Measurements from ENCODE around the gene DIP2B.
A peak's percentile ranks its signal among the peaks of the same experiment; 100 is the strongest.

Gene DIP2B

GRCh38 chr12:50686406-50686805 is 181.6 kb downstream of the DIP2B start:
- DNase-seq: no peak

DNA sequence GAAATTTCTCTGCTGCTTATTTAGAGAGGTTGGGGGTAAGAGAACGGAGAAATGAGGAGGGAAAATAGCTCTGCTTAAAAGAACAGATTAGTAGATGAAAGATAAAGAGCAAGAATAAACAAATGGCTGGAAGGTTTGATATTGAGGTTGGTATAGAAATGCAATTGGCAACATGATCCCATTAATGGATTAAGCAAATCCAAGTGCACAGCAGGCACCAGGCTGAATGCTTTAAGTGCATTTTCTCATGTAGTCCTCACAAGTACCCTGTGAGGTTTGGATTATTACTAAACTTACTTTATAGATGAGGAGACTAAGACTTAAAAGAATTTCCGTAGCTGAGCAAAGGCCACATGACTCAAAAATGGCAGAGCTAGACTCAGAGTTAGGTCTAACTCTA is 182.2 kb downstream of the DIP2B start:
- DNase-seq: no peak

DNA sequence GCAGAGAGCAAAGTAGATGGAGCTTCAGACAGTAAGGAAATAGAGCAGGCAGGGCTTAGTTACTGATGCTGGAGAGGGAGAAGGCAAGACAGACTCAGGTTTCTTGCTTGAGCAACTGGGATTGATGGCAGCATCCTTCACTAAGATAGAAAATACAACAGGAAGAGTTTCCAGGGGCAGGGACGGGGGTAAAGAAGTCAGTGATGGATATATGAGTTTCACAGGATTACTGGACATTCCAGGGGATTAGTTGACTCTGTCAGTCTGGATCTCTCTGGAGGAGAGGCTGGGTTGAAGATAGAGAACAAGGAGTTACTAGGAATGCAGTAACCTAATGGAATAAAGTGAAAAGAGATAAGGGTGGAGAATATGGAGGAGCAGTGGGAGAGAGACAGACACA is 184.7 kb downstream of the DIP2B start:
- no peak for DNase-seq

DNA sequence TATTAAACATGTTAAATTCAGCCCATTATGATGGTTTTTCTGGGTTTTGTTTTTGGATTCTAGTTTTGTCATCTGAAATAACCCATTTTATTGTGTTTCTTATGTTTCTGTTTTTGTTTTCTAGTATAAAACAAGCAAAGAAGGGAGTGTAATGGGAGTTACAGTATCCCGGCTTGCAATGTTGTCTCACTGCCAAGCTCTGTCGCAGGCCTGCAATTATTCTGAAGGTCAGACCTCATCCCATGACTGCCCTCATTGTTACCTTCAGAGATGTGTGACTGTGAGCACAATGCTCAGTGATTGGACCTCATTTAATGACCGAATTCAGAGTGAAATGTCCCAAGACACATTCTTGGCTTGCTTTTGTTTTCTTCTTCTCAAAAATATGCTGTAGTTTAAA is 186.1 kb downstream of the DIP2B start:
- DNase-seq: peak; percentile 45 to 69

DNA sequence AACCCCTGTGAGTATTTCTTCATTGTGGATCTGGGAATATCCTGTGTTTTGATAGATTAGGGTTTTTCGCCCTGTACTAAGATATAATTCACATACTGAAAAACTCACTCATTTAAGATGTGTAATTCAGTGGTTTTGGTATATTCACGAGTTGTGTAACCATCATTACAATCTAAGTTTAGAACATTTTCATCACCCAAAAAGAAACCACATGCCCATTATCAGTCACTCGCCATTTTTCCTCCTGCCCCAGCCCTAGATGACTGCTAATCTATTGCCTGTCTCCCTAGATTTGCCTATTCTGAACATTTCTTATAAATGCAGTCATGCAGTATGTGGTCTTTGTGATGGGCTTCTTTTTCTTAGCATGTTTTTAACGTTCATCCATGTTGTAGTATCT is 191.2 kb downstream of the DIP2B start:
- no peak for DNase-seq

DNA sequence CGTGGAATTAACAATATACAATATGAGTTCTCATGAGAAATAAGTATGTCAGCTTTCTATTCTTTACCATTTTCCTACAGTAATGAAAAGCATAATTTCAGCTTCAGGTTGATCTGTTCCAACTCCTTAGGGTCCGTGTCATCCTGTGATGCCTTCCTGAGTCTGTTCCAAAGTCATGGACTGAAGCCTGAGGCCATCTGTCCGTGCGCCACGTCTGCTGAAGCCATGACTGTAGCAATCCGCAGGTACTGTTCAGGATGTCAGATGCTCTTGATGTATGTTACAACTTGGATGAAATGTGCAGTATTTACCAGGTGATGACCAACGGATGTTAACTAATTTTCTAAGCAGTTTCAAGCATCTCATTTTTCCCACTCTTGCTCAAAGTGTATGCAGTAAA is 192.1 kb downstream of the DIP2B start:
- DNase-seq: no peak

GRCh38 chr12:50699154-50699553 is 194.4 kb downstream of the DIP2B start:
- DNase-seq: no peak

DNA sequence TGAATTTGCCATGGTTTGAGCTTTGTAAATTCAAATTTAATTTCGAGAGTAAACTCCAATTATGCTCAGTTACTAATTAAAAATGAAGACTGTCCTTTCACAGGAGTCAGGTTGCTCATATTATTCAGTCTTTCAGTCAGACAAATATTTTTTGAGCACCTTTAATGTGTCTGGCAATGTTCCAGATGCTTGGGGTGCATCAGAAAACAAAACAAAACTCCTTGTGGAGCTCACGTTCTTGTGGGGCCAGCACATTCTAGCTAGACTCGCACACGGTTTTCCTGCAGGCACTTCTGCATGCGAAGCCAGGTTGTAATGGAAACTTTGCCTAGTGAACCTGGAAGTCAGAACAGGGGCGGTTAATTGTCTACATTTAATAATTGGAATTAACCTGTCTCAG is 195.2 kb downstream of the DIP2B start:
- DNase-seq: peak in 1 of 2 experiments; percentile 58

DNA sequence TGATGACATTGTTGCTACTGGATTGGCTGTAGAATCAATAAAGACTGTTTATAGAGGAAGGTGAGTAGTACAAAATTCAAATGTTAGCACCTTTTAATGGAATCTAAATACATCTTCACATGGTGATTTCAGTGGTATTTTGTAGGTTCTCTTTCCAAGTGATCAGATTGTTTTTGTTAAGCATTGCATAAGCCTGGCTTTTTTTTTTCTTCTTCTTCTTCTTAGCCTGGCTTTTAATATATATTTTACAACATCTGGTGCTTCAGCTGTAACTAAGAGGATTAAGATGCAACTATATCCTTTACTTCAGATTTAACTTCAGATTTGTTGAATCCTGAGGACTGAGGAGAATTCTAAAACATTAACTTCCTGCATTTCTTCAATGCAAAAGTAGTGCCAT is 201.8 kb downstream of the DIP2B start:
- DNase-seq: no peak

- no peak for DNase-seq
These were observed 202.6 kb downstream of the DIP2B start for GRCh38 chr12:50707396-50707795.

DNA sequence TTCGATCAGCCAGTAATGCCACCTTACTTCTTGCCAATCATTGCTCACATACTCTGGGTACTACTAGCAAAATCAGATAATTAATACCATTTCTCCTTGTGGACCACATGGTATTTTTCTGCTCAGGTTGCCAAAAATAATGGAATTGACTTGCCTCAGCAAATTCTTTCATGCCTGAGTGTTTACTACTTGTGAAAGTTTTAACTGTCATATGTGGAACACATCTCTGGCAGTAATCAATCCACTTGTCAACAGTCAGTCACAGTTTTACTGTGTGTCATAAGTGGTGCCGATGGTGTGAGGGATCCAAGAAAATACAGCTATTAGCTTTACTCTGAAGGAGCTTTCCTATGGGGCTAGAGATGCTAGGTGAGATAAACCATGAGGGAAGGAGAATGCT is 203.8 kb downstream of the DIP2B start:
- no peak for DNase-seq

DNA sequence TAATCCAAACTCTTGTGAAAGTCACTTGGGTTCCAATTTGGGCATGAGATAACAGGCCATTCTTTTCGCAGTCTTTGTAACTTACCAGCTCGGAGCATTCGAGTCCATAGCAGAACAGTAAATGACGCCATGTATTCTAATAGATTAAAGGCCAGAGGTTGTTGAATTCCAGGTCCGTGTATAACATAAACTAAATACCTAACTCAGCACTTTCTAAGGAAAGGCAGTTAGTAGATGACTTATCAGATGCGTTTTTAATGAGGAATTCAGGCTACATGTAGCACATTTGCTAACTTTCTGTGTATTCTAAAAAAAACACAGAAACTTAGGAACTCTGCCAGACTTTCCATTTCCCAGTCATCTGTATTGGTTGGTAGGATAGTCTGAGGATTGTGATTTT is 206.3 kb downstream of the DIP2B start:
- no peak for DNase-seq

DNA sequence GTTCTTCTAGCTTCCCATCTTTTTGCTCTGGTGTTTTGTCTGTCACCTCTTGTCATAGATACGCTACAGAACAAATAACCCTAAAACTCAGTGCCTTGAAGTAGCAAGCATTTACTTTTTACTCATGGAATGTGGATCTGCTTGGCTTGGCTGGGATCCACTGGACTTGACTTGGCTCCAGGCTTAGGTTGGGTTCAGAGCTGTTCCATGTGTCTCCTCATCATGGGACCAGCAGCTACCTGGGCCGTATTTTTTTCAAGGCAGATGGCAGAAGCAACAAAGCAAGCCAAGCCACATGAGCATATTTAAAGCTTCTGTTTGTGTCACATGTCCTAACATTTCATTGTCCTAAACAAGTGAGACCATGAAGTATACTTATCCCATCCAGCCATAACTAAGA is 210.4 kb downstream of the DIP2B start:
- DNase-seq: no peak

GRCh38 chr12:50718760-50719159 is 214.0 kb downstream of the DIP2B start:
- no peak for DNase-seq

DNA sequence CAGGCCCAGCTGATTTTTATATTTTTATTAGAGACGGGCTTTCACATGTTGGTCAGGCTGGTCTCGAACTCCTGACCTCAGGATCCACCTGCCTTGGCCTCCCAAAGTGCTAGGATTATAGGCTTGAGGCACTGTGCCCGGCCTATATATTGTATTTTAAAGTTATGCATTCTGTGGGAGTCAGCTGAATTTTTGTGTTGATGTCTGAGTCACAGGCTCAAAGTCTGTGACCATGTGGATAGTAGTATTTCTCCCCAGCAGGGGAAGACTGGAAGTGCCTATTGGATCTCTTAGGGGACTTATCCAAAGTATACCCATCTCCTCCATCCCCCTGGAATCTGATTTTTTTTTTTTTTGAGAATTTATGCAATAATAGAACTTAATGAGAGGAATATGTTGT is 215.3 kb downstream of the DIP2B start:
- DNase-seq: no peak

- no peak for DNase-seq
These were observed 215.7 kb downstream of the DIP2B start for GRCh38 chr12:50720501-50720900.

DNA sequence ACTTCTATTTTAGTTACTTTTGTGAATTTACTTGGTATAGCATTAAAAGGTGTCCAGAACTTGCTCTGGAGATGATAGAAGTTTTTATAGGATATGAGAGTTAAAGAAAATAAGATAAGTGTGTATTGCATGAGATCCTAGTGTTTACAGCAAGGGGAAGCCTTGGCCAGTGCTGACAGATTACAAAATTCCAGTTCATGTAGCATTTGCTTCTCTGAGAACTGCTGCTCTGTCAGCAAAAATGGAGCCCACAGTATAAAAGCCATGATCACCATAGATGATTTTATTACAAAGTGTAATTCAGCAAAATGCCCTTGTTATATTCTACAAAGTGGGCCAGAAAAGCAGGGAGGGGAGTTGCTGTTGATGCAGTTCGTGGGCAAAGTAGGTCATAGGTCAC is 219.1 kb downstream of the DIP2B start:
- no peak for DNase-seq

GRCh38 chr12:50725011-50725942 is 220.5 kb downstream of the DIP2B start:
- peak; percentile 12 to 50 for DNase-seq

- no peak for DNase-seq
These were observed 222.7 kb downstream of the DIP2B start for GRCh38 chr12:50727466-50727865.

DNA sequence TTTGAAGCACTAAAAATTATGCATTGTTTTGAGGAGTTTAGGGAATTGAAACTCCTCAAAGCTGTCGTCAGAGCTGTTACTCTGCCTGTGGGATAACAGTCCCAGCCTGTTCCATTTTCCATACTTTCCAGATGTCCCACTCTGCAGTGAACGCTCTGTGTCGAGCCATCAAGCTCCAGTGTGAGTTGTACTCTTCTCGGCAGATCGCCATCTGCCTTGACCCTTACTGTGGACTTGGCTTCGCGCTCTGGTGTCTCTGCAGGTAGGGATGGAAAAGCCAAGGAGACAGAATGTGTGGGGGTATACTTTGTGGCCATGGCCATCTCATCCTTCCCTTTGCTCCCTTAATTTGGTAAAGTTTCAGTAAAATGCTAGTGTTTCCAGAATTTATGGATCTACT is 223.6 kb downstream of the DIP2B start:
- DNase-seq: no peak

GRCh38 chr12:50728841-50729240 is 224.1 kb downstream of the DIP2B start:
- DNase-seq: no peak

DNA sequence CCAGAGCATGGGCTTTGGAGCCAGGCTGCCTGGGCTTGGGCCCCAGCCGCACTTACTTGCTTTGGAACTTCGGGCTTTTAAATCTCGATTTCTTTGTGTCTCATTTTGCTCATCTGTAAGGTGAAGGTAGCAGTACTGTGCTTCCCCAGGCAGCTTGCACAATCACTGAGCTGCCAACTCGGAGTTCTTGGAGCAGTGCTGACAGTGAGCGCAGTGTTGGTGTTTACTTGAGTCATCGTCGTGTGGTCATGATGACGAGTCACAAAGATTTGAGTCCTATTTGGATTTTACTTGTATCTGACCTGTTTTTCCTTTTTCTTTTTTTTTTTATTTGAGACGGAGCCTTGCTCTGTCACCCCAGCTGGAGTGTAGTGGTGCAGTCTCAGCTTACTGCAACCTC is 227.8 kb downstream of the DIP2B start:
- no peak for DNase-seq

DNA sequence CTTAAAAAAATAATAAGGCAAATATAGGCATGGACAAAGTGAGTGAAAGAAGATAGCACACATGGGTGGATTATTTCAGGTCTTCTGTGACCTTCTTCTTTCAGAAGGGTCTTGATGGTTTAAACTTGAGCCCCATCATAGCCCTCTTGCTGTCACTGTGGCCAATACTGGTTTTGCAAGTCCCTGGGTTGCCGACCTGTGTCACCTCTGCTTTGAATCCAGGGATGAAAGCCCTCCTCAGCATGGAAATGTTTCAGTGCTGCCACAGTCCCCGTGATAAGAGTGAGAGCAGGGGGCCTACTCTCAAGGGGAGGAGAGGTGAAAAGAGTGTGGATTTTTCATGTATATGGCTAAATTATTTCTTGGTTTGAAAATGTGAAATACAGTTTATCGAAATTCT is 228.9 kb downstream of the DIP2B start:
- no peak for DNase-seq

GRCh38 chr12:50734409-50735263 is 229.9 kb downstream of the DIP2B start:
- DNase-seq: peak; percentile 9 to 35
